Astrocyte (in vitro differentiated cells and primary cell): Measurements from ENCODE around the gene HNF1B.

Source experiments
- CTCF ChIP-seq: IDR thresholded peaks from 2 replicates; pipeline ENCODE4 v1.5.1; 2011; ENCODE audit warnings: low read depth, mild to moderate bottlenecking, inconsistent platforms, low read length, moderate library complexity; ENCODE audit not compliant: insufficient read depth
- EZH2 ChIP-seq: IDR thresholded peaks from 2 replicates; pipeline ENCODE4 v1.6.1; 2012; ENCODE audit warnings: mild to moderate bottlenecking, low read length, inconsistent platforms; ENCODE audit not compliant: insufficient read depth

GRCh38 chr17:37788526-37788925 lies 43.7 kb upstream of the HNF1B start:
- no peak for TF ChIP-seq CTCF
- TF ChIP-seq EZH2: no peak
